GM19452 (cell line): ENCODE results near the gene ACE.
"Not testable (repeated sequence)": the region's sequence is repeated elsewhere in the genome, so short reads cannot be mapped to it uniquely, and the experiment has no call there.

Experiments used
- ATAC-seq: cut with Tn5 transposase; IDR thresholded peaks from one replicate; pipeline ENCODE4 v1.9.1; 2021; ENCODE audit not compliant: unreplicated experiment

The ACE gene

GRCh38 chr17:63443053-63443452, 33.8 kb upstream of the ACE start:
- no peak for ATAC-seq

GRCh38 chr17:63444457-63444856, 32.4 kb upstream of the ACE start:
- no peak for ATAC-seq

GRCh38 chr17:63445065-63445464, 31.8 kb upstream of the ACE start:
- no peak for ATAC-seq

GRCh38 chr17:63445571-63445953, 31.3 kb upstream of the ACE start:
- ATAC-seq = peak; percentile 27

- ATAC-seq = peak; percentile 70
Measured at GRCh38 chr17:63445954-63446752, 30.7 kb upstream of the ACE start, which contains the start of gene CYB561. Gene CYB561, minus strand, starts transcription at chr17:63446306. Its CDS starts 8,759 bp downstream, at chr17:63437547.

- peak; percentile 21 for ATAC-seq
Measured at GRCh38 chr17:63446753-63447470, 29.9 kb upstream of the ACE start.

- ATAC-seq = no peak
Measured at GRCh38 chr17:63447471-63448009, 29.3 kb upstream of the ACE start.

GRCh38 chr17:63448655-63449054, 28.2 kb upstream of the ACE start:
- ATAC-seq = no peak

- ATAC-seq = no peak
Measured at GRCh38 chr17:63450551-63450950, 26.3 kb upstream of the ACE start.

GRCh38 chr17:63451150-63451549, 25.7 kb upstream of the ACE start:
- no peak for ATAC-seq

GRCh38 chr17:63452046-63452961, 24.6 kb upstream of the ACE start:
- no peak for ATAC-seq

- no peak for ATAC-seq
Measured at GRCh38 chr17:63452962-63453551, 23.8 kb upstream of the ACE start.

GRCh38 chr17:63454357-63454756, 22.5 kb upstream of the ACE start:
- not testable (repeated sequence) for ATAC-seq

GRCh38 chr17:63454915-63455314, 21.9 kb upstream of the ACE start:
- ATAC-seq = no peak

GRCh38 chr17:63455417-63455816, 21.4 kb upstream of the ACE start:
- ATAC-seq = no peak

GRCh38 chr17:63458478-63458877, 18.4 kb upstream of the ACE start:
- ATAC-seq = no peak

- no peak for ATAC-seq
Measured at GRCh38 chr17:63460018-63460417, 16.8 kb upstream of the ACE start.

GRCh38 chr17:63463771-63464170, 13.1 kb upstream of the ACE start:
- ATAC-seq = no peak

- no peak for ATAC-seq
Measured at GRCh38 chr17:63464691-63465236, 12.1 kb upstream of the ACE start.

GRCh38 chr17:63468099-63468498, 8.8 kb upstream of the ACE start:
- not testable (repeated sequence) for ATAC-seq
